GM21619 (cell line): ENCODE results near the gene FLRT2.

Experiments
- ATAC-seq: cut with Tn5 transposase; IDR thresholded peaks from one replicate; pipeline ENCODE4 v1.9.1; 2021; ENCODE audit not compliant: unreplicated experiment

The FLRT2 gene

GRCh38 chr14:85587151-85587711, 57.3 kb downstream of the FLRT2 start:
- ATAC-seq: no peak

DNA sequence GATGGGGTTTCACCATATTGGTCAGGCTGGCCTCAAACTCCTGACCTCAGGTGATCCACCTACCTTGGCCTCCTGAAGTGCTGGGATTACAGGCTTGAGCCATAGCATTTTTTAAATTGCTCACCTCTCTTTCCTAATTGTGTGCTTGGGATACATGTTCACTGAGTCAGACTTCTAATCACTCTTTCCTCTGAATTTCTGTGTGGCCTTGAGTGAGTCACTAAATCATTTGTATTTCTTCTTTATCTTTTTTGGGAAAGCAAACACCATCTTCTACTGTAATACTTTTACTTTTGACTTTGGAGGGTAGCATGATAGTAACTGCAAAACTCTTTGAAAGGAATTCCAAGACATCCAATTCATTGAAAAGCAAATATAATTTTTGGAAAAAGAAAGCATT, 60.8 kb downstream of the FLRT2 start:
- ATAC-seq: no peak

DNA sequence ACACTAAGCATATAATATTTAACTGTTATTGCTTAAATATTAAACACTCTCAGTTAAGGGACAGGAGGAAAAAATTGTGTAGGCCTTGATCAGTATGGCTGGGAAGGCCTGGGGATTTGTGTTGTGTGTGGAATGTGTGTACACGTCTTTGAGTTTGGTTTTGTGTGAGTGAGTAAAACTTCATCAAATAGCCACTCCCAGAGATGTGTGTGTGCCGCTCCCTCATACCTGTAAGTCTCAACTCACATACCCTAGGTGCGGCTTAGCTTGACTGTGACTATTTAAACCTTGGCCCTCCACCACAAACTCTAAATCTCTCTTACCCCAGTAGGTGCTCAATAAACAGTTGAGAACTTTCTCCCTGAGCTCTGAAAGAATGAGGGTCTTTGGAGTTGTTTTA, 64.3 kb downstream of the FLRT2 start:
- no peak for ATAC-seq

GRCh38 chr14:85595981-85596380, 66.0 kb downstream of the FLRT2 start:
- ATAC-seq: no peak

DNA sequence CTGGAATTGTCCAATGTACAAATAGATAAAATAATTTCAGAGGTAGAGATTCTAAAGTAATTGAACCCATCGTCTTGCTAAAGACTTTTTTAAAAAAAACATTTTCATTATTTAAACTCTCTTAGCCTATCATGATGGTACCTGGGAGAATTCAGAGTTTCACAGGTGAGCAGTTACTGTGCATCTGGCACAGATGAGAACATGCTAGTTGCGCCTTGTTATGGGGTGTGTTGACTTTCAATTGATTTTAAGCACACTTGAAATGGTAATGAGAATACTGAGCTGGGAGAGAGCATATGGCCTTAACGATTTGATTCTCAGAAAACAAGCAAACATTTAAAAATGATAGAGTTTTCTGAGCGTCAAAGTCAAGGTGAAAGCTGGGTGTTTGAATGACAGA, 66.6 kb downstream of the FLRT2 start:
- ATAC-seq: no peak

DNA sequence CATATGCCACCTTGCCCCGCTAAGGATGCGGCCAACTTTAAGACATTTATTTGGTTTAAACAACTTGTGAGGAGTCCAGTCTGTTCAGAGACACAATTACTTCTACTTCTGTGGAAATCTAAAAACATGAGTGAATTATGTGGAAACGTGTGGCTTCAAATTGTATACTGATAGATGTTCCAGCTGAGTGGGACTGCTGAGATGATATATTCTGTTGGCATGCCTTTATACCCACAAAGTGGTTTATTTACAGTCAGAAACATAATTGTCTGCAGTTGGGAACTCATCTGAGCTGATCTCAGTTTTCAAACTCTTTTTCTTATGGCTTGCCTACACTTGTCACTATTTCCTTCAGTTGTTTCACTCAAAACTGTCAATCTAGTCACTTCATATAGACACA, 67.8 kb downstream of the FLRT2 start:
- ATAC-seq: no peak

DNA sequence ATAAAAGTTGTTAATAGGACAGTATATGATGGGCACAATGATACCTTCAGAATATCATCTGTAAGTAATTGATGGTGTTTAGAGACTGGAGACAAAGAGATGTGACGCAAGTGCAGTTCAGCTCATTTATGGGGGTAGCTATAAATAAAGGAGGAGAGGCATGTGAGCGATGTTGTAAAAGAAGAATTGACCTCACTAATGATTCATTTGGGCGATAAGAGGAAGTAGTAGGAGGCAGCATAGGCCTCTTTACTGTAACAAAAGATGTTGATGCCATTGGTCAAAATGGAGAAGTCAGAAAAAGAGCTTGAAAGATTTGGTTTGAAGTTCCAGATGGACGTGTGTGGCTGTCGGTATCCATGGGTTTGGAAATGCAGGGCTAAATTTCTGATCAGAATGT, 70.0 kb downstream of the FLRT2 start:
- ATAC-seq: no peak

DNA sequence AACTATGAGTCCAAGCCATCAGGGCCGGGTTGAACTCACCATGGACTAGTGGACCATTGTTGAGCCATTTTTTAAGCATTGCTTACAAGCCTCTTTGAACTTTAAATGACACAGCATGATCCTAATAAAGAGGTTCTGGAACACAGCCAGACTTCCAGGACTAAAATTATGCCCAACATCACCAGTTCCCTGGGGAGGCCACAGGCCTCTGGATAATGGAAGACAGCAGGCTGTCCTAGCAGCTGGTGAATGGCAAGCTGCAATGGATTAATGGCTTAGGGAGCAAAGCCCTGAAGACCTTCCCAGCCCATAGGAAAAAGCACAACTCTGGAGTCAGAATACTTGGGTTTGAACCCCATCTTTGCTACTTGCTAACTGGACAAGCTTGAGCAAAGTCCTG, 71.3 kb downstream of the FLRT2 start:
- no peak for ATAC-seq

- ATAC-seq: no peak
These were observed 71.7 kb downstream of the FLRT2 start for GRCh38 chr14:85601690-85602089.

DNA sequence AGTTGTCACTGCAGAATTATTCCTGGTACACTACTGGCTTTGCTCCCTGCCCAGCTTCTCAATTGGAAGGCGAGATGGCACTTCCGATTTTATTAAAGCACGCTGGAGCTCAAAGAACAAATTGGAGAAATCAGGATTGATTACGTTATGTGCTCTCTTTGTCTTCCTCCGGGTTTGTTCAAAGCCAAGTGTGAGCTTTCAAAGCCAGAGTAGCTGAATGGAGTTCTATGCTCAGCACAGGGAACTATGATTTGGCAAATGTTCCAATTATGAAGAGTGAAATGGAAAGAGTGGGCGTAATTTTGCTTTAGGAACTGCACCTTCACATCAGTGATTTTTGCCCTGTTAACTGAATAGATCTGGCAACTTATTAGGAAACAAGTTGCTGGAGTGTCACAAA, 72.4 kb downstream of the FLRT2 start:
- no peak for ATAC-seq

- no peak for ATAC-seq
These were observed 74.1 kb downstream of the FLRT2 start for GRCh38 chr14:85604021-85604420.

DNA sequence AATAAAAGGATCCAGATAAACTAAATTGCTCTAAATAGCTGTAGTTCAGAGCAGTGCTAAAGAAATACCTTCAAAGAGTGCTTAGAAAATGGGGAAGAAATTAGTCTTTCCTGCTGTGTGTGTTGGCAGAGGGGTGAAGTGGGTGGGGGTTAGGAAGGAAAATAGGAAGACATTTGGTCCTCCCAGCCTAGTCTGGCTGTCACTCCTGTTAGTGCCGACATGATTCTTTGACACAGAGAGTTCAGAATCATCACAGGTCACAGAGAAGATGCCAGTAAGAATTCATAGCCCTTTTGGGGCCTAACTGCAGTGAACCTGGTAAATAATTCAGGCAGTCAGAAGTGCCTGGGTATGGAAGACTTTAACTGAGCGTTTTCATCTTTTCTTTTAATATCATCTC, 74.8 kb downstream of the FLRT2 start:
- ATAC-seq: no peak

DNA sequence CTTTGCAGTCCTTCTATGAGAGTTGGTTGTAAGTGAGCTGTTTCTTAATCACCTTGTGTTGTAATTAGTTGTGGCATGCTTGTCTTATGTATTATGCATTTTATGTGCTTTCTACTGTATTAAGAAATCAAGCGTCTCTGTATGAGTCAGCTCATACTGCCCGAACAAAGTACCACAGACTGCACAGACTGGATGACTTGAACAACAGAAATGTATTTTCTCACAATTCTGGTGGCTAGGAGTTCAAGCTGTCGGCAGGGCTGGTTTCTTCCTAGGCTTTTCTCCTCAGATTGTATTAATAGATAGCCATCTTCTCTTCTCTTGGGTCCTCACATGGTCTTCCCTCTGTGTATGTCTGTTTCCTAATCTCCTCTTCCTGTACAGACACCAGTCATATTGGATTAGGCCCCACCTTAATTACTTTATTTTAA, 77.7 kb downstream of the FLRT2 start:
- ATAC-seq: no peak

GRCh38 chr14:85613496-85613895, 83.6 kb downstream of the FLRT2 start:
- no peak for ATAC-seq

DNA sequence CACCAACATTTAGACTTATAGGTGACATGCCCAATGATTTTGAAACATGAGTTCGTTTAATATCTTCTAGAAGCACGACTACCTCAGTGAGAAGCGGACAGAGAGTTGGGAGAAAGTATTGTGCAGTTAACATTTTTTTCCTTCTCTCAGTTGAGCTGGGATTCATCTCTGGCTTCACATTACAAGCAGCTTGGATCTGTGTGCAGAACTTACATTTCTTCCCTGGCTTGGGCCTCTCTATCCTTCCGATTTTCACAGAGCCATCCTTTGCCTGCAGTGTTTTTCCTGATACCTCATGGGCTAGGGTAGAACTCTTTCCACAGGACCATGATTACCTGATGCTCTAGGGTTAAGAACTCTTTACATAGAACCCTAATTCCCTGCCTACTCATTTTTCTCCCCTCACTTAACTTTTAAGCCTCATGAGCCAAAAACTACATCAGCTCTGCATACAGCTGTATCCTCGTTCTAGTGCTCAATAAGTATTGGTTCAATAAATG, 86.5 kb downstream of the FLRT2 start:
- no peak for ATAC-seq

DNA sequence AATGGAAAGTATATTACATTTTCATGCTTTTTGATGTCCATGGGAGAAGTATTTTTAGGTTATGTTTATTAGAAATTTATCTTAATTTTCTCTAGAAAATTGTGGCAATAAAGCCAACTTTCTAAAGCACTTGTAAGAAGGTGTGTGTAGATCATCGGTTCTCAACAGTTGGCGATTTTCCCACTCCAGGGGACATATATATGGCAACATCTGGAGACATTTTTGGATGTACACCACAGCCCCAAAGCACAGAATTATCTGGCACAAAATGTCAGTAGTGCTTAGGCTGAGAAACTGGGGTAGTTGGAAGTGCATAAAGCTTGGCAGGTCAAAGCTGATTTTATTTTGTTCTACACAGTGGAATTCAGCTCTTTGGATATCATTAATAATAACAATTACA, 86.9 kb downstream of the FLRT2 start:
- no peak for ATAC-seq

DNA sequence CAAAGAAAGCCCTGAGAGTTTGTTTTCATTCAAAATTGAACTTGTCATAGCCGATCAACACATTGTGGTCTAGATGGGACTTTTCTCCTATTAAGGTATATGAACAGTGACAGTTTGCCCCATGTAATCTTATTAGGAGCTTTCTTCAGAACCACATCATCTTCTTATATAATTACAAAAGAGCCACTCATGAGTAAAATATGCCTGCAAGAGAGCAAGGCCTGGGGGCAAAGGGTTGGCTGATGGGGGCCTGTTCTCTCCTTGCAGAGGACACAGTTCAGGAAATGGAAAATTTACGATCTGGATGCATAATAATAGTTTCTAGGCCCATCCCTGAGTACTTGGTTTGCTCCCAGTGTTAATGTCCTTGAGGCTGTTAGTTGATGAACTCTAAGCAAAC, 87.8 kb downstream of the FLRT2 start:
- no peak for ATAC-seq

GRCh38 chr14:85618390-85618789, 88.4 kb downstream of the FLRT2 start:
- no peak for ATAC-seq

GRCh38 chr14:85618978-85619377, 89.0 kb downstream of the FLRT2 start:
- no peak for ATAC-seq

GRCh38 chr14:85619851-85620250, 89.9 kb downstream of the FLRT2 start:
- no peak for ATAC-seq

DNA sequence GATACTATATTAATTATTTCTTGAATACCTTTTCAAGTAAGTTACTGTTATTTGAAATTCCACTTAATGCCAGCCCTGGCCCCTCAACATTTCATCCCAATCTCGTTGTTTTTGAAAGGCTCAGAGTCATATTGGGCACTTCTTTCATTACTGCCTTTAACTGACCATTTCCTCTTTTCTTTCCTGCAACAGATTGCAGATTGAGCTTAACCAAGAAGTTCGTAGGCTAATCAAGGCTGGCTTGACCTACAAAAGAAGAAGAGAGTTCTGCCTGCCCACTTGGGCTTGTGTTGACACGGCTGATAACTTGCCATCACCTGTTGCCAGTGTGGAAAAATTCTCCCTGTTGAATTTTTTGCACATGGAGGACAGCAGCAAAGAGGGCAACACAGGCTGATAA, 91.0 kb downstream of the FLRT2 start:
- no peak for ATAC-seq

- ATAC-seq: no peak
These were observed 92.2 kb downstream of the FLRT2 start for GRCh38 chr14:85622106-85622505.

GRCh38 chr14:85622986-85623685, 93.2 kb downstream of the FLRT2 start:
- no peak for ATAC-seq
